HCT116 (cell line): Measurements from ENCODE around the gene CFAP43. TPM values are rescaled to one million over a fixed set of nuclear protein-coding genes. Genes with fewer than 3 reads are reported as not detected.

Experiments used
- ATAC-seq: fragments of 200-7000 bp; cut with Tn5 transposase; 2 replicates; pipeline ENCODE4 v1.9.1; 2020; ENCODE audit warnings: mild to moderate bottlenecking, moderate library complexity
- BruUV-seq: library from RNA; stranded (reverse); fragments of 400-500 nt; replicated peaks from 2 replicates; lab custom pipeline; 2021; lab: Mats Ljungman, UMichigan
- CTCF ChIA-PET: fragments of 300-600 bp; sonication (Branson Sonifier 250); formaldehyde crosslinking; loops from one replicate; lab custom pipeline; 2021; ENCODE audit warnings: antibody characterized with exemption; lab: Charles Lee
- POLR2A ChIA-PET: fragments of 300-600, 350-600 bp; sonication (Branson Sonifier 250); formaldehyde crosslinking; loops from one replicate; lab custom pipeline; 2021; ENCODE audit warnings: antibody characterized with exemption; lab: Charles Lee
- RAD21 ChIA-PET, 2 experiments: fragments of 300-600 bp; sonication (Branson Sonifier 250); formaldehyde crosslinking; loops; one replicate each; lab custom pipeline; 2023; ENCODE audit warnings: low total read pairs in 2 of 2; ENCODE audit not compliant: uncharacterized antibody in 2 of 2, unreplicated experiment in 2 of 2, low non-redundant PET in 1 of 2; lab: Charles Lee
- DNase-seq: peaks from one replicate; pipeline ENCODE4 v3.0.0-alpha.2; 2010; ENCODE audit warnings: low read depth, low spot score
- H2AFZ ChIP-seq: fragments of 200-600 bp; shearing (Covaris generic), sonication (generic); 2 replicates; pipeline ENCODE4 v1.6.1; 2017; ENCODE audit warnings: low read depth, mixed run types, mixed read lengths, antibody characterized with exemption, low read length; ENCODE audit not compliant: poor library complexity, severe bottlenecking
- H3K27ac ChIP-seq: 2 replicates; pipeline ENCODE4 v1.5.1; 2012; ENCODE audit warnings: low read depth, low read length
- H3K27me3 ChIP-seq: fragments of 200-600 bp; sonication (generic); 2 replicates; pipeline ENCODE4 v1.6.1; 2016; ENCODE audit warnings: mixed run types, low read length, mixed read lengths; ENCODE audit not compliant: insufficient read depth
- H3K36me3 ChIP-seq, 2 experiments: fragments of 200-500 bp in 1 of 2; fragments of 200-600 bp in 1 of 2; sonication (Bioruptor generic) in 1 of 2; sonication (generic) in 1 of 2; 2 replicates each; pipeline versions ENCODE4 v1.5.1 to v1.6.1; 2014 to 2016; ENCODE audit warnings: low read length in 2 of 2, inconsistent platforms in 1 of 2, mixed read lengths in 1 of 2, mixed run types in 1 of 2; ENCODE audit not compliant: insufficient read depth in 2 of 2, control insufficient read depth in 1 of 2
- H3K4me1 ChIP-seq, 2 experiments: fragments of 200-600 bp in 1 of 2; sonication (generic) in 1 of 2; 2 replicates each; pipeline versions ENCODE4 v1.5.1 to v1.6.1; 2012 to 2017; ENCODE audit warnings: low read length in 2 of 2, inconsistent platforms in 1 of 2, mild to moderate bottlenecking in 1 of 2, mixed read lengths in 1 of 2, mixed run types in 1 of 2, moderate library complexity in 1 of 2; ENCODE audit not compliant: insufficient read depth in 2 of 2, control insufficient read depth in 1 of 2
- H3K4me2 ChIP-seq: fragments of 200-600 bp; sonication (generic); 2 replicates; pipeline ENCODE4 v1.6.1; 2017; ENCODE audit warnings: mixed run types, low read length, mixed read lengths
- H3K4me3 ChIP-seq, 2 experiments: fragments of 200-600 bp in 1 of 2; sonication (generic) in 1 of 2; replicated peaks in 1 of 2; 2 replicates each; pipeline ENCODE4 v1.5.1; 2011 to 2016; ENCODE audit warnings: low read length in 2 of 2, control low read depth in 1 of 2, low read depth in 1 of 2, mild to moderate bottlenecking in 1 of 2, mixed read lengths in 1 of 2, mixed run types in 1 of 2
- H3K79me2 ChIP-seq: fragments of 200-600 bp; sonication (generic); 2 replicates; pipeline ENCODE4 v1.6.1; 2017; ENCODE audit warnings: mild to moderate bottlenecking, mixed run types, low read length, moderate library complexity, mixed read lengths; ENCODE audit not compliant: insufficient read depth
- H3K9ac ChIP-seq: fragments of 200-600 bp; sonication (generic); 2 replicates; pipeline ENCODE4 v1.6.1; 2016; ENCODE audit warnings: low read length, mixed read lengths
- H3K9me2 ChIP-seq: fragments of 200-600 bp; sonication (generic), shearing (Covaris generic); 2 replicates; pipeline ENCODE4 v1.6.1; 2017; ENCODE audit warnings: mixed run types, mild to moderate bottlenecking, moderate library complexity; ENCODE audit not compliant: insufficient read depth
- H3K9me3 ChIP-seq, 2 experiments: fragments of 200-500 bp in 1 of 2; fragments of 200-600 bp in 1 of 2; sonication (Bioruptor generic) in 1 of 2; sonication (generic) in 1 of 2; 2 replicates each; pipeline ENCODE4 v1.6.1; 2014 to 2017; ENCODE audit warnings: low read length in 2 of 2, mixed read lengths in 2 of 2, inconsistent platforms in 1 of 2, low read depth in 1 of 2, mild to moderate bottlenecking in 1 of 2, mixed run types in 1 of 2, moderate library complexity in 1 of 2; ENCODE audit not compliant: control insufficient read depth in 1 of 2, insufficient read depth in 1 of 2
- H4K20me1 ChIP-seq: fragments of 200-600 bp; sonication (generic), shearing (Covaris generic); 2 replicates; pipeline ENCODE4 v1.6.1; 2017; ENCODE audit warnings: mixed run types, mild to moderate bottlenecking, moderate library complexity; ENCODE audit not compliant: insufficient read depth
- CBX3 ChIP-seq: IDR thresholded peaks from 2 replicates; pipeline ENCODE4 v1.6.1; 2012; ENCODE audit warnings: low read depth
- EGR1 ChIP-seq: IDR thresholded peaks from 2 replicates; pipeline ENCODE4 v1.6.1; 2012; ENCODE audit warnings: low read depth
- EZH2 ChIP-seq: fragments of 200-600 bp; sonication (generic); IDR thresholded peaks from 2 replicates; pipeline ENCODE4 v1.6.1; 2017; ENCODE audit warnings: antibody characterized with exemption, mixed run types
- EZH2phosphoT487 ChIP-seq: fragments of 200-600 bp; IDR thresholded peaks from 2 replicates; pipeline ENCODE4 v1.6.1; 2018; ENCODE audit warnings: antibody characterized with exemption, borderline replicate concordance
- POLR2A ChIP-seq: IDR thresholded peaks from 2 replicates; pipeline ENCODE4 v1.7.0; 2011; ENCODE audit warnings: borderline replicate concordance; ENCODE audit not compliant: insufficient read depth, insufficient read length; ENCODE audit errors: extremely low read depth
- SP1 ChIP-seq: IDR thresholded peaks from 2 replicates; pipeline ENCODE4 v1.6.1; 2012; ENCODE audit warnings: low read depth
- SRF ChIP-seq: IDR thresholded peaks from 2 replicates; pipeline ENCODE4 v1.6.1; 2012; ENCODE audit warnings: low read depth
- TCF7L2 ChIP-seq: IDR thresholded peaks from 2 replicates; pipeline ENCODE4 v1.7.0; 2011; ENCODE audit warnings: borderline replicate concordance, inconsistent platforms; ENCODE audit not compliant: insufficient read depth, insufficient read length; ENCODE audit errors: extremely low read depth
- ZNF274 ChIP-seq: fragments of 200-500 bp; sonication (Bioruptor generic); IDR thresholded peaks from 2 replicates; pipeline ENCODE4 v1.6.1; 2014; ENCODE audit warnings: mild to moderate bottlenecking, low read depth, low read length, inconsistent platforms
- intact Hi-C: fragments of 100-400 bp; cut with micrococcal nuclease; formaldehyde crosslinking; loops from 2 replicates; pipeline ENCODE4 v1.10.0; 2022
- total RNA-seq: library from RNA; stranded (reverse); gene quantifications from one replicate; pipeline ENCODE4 v1.2.1, GENCODE V29; 2021; ENCODE audit not compliant: unreplicated experiment
- TF ChIP-seq, protein P1 (sequence below): IDR thresholded peaks from 2 replicates; pipeline ENCODE4 v1.6.1; 2012; ENCODE audit warnings: low read depth
- TF ChIP-seq, protein P2 (sequence below): IDR thresholded peaks from 2 replicates; pipeline ENCODE4 v1.6.1; 2012

The CFAP43 gene
- total RNA-seq, 1 experiment from 2014 or later: 4.0 TPM

DNA sequence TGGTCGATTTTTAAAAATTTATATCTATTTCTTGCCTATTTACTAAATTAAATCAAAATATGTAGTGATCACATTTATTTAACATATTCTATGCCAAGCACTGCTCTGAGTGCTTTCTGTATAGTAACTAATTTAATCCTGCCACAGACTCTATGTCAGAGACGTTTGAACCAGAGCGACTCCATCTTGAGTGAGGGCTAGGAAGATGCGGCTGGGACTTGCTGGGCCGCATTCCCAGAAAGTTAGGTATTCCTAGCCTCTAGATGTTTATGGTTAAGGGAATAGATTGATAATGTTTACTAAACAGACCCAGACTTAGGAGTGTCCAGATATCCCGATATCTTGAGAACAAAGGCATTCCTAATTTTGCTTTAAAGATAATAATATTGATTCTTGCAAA, 19.3 kb upstream of the CFAP43 start:
- no peaks in the 10 kb centered on the region for H4K20me1 ChIP-seq
- H3K4me1 ChIP-seq: peaks cover 13 to 34% of the 10 kb centered on the region in 2 experiments
- no peaks in the 10 kb centered on the region for H3K27me3 ChIP-seq
- ChIA-PET RAD21 (no interaction called here), CTCF (no interaction called here), POLR2A (interaction anchor here (1.0 kb wide), 1 partner anchor 10 kb away, joined by 4 read pairs; no protein-coding TSS in a partner anchor)
- H3K4me2 ChIP-seq: no peak overlapping the region
- TF ChIP-seq POLR2A (no peak), SRF (no peak), EZH2phosphoT487 (no peak), ZNF274 (no peak), EGR1 (no peak), EZH2 (no peak), SP1 (no peak), TCF7L2 (no peak), CBX3 (no peak)
- TF ChIP-seq, protein P1, sequence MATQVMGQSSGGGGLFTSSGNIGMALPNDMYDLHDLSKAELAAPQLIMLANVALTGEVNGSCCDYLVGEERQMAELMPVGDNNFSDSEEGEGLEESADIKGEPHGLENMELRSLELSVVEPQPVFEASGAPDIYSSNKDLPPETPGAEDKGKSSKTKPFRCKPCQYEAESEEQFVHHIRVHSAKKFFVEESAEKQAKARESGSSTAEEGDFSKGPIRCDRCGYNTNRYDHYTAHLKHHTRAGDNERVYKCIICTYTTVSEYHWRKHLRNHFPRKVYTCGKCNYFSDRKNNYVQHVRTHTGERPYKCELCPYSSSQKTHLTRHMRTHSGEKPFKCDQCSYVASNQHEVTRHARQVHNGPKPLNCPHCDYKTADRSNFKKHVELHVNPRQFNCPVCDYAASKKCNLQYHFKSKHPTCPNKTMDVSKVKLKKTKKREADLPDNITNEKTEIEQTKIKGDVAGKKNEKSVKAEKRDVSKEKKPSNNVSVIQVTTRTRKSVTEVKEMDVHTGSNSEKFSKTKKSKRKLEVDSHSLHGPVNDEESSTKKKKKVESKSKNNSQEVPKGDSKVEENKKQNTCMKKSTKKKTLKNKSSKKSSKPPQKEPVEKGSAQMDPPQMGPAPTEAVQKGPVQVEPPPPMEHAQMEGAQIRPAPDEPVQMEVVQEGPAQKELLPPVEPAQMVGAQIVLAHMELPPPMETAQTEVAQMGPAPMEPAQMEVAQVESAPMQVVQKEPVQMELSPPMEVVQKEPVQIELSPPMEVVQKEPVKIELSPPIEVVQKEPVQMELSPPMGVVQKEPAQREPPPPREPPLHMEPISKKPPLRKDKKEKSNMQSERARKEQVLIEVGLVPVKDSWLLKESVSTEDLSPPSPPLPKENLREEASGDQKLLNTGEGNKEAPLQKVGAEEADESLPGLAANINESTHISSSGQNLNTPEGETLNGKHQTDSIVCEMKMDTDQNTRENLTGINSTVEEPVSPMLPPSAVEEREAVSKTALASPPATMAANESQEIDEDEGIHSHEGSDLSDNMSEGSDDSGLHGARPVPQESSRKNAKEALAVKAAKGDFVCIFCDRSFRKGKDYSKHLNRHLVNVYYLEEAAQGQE: no peak
- TF ChIP-seq, protein P2, sequence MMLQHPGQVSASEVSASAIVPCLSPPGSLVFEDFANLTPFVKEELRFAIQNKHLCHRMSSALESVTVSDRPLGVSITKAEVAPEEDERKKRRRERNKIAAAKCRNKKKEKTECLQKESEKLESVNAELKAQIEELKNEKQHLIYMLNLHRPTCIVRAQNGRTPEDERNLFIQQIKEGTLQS: no peak
- H3K9me3 ChIP-seq: peaks cover 0 to 14% of the 10 kb centered on the region in 2 experiments; a peak in 1 of 4 replicates
- DNase-seq (no peak), ATAC-seq (no peak)
- intact Hi-C loops: no loop called here
- no peaks in the 10 kb centered on the region for H3K9me2 ChIP-seq
- no peak overlapping the region for H2AFZ ChIP-seq
- H3K4me3 ChIP-seq: no peak overlapping the region
- H3K79me2 ChIP-seq: peaks cover 20% of the 10 kb centered on the region
- H3K36me3 ChIP-seq: no peaks in the 10 kb centered on the region
- no peak overlapping the region for H3K9ac ChIP-seq
- no TSS peak for BruUV-seq
- no peak overlapping the region for H3K27ac ChIP-seq
